ENCODE measurements around the gene MACROD2. TPM values are rescaled to one million over a fixed set of nuclear protein-coding genes. Genes with fewer than 3 reads are reported as not detected.

MACROD2 gene
- total RNA-seq, 6 experiments from 2014 or later: 0.05 to 0.57 (median 0.11) TPM; not detected in 1

- no peaks in the 10 kb centered on the region for H3K36me3 Mint-ChIP-seq (ENCODE audit: low read depth)
- H3K27ac Mint-ChIP-seq: no peak overlapping the region
- DNase-seq: no peak
- peak; percentile 47; the same call in 1 of the 2 replicates for TF ChIP-seq CTCF (IDR thresholded peaks at IDR 0.05)
- H3K4me1 Mint-ChIP-seq (ENCODE audit: low read depth): no peaks in the 10 kb centered on the region
- H3K9me3 Mint-ChIP-seq: peaks cover 5% of the 10 kb centered on the region; the same call in 1 of the 2 replicates
- H3K27me3 Mint-ChIP-seq (ENCODE audit: insufficient read depth): no peaks in the 10 kb centered on the region
- no peak overlapping the region for H3K4me3 Mint-ChIP-seq
Measured at GRCh38 chr20:14142171-14142570, 146.9 kb downstream of the MACROD2 start.

- H3K4me3 Mint-ChIP-seq: no peak overlapping the region
- H3K27ac Mint-ChIP-seq: no peak overlapping the region
- no peak for DNase-seq
- peaks cover 5% of the 10 kb centered on the region; the same call in 1 of the 2 replicates for H3K9me3 Mint-ChIP-seq
- TF ChIP-seq CTCF (IDR thresholded peaks at IDR 0.05): no peak
- H3K36me3 Mint-ChIP-seq (ENCODE audit: low read depth): no peaks in the 10 kb centered on the region
- H3K27me3 Mint-ChIP-seq (ENCODE audit: insufficient read depth): no peaks in the 10 kb centered on the region
- no peaks in the 10 kb centered on the region for H3K4me1 Mint-ChIP-seq (ENCODE audit: low read depth)
Measured at GRCh38 chr20:14142964-14143627, 147.8 kb downstream of the MACROD2 start.

- Mint-ChIP-seq H3K36me3 (ENCODE audit: low read depth) (no peaks in the 10 kb centered on the region; the same call in 1 of the 2 replicates), H3K27me3 (ENCODE audit: insufficient read depth) (no peaks in the 10 kb centered on the region; the same call in 1 of the 2 replicates), H3K9me3 (no peaks in the 10 kb centered on the region; the same call in 1 of the 2 replicates)
Measured at GRCh38 chr20:14148042-14148441, 152.7 kb downstream of the MACROD2 start.

GRCh38 chr20:14155361-14155760, 160.0 kb downstream of the MACROD2 start:
- no peak for TF ChIP-seq CTCF (IDR thresholded peaks at IDR 0.05)
- H3K4me1 Mint-ChIP-seq (ENCODE audit: low read depth): no peaks in the 10 kb centered on the region
- no peaks in the 10 kb centered on the region; the same call in 1 of the 2 replicates for H3K36me3 Mint-ChIP-seq (ENCODE audit: low read depth)
- H3K4me3 Mint-ChIP-seq: no peak overlapping the region
- H3K27ac Mint-ChIP-seq: no peak overlapping the region
- peaks cover 11% of the 10 kb centered on the region for H3K9me3 Mint-ChIP-seq
- no peaks in the 10 kb centered on the region; the same call in 1 of the 2 replicates for H3K27me3 Mint-ChIP-seq (ENCODE audit: insufficient read depth)
- DNase-seq: no peak

More at GRCh38 chr20:14148042-14148441, 152.7 kb downstream of the MACROD2 start:
- TF ChIP-seq CTCF (IDR thresholded peaks at IDR 0.05): no peak
- Mint-ChIP-seq H3K27ac (no peak overlapping the region), H3K4me1 (ENCODE audit: low read depth) (no peaks in the 10 kb centered on the region), H3K4me3 (no peak overlapping the region)
- DNase-seq: no peak

GRCh38 chr20:14178528-14178927, 183.2 kb downstream of the MACROD2 start:
- no peaks in the 10 kb centered on the region for H3K36me3 Mint-ChIP-seq (ENCODE audit: low read depth)
- no peak overlapping the region for H3K4me3 Mint-ChIP-seq
- peaks cover 26% of the 10 kb centered on the region for H3K9me3 Mint-ChIP-seq
- no peaks in the 10 kb centered on the region for H3K4me1 Mint-ChIP-seq (ENCODE audit: low read depth)
- no peak for TF ChIP-seq CTCF (IDR thresholded peaks at IDR 0.05)
- DNase-seq: no peak
- no peak overlapping the region for H3K27ac Mint-ChIP-seq
- H3K27me3 Mint-ChIP-seq (ENCODE audit: insufficient read depth): no peaks in the 10 kb centered on the region
